Measurements from ENCODE around the gene MICAL3. TPM values are rescaled to one million over a fixed set of nuclear protein-coding genes. Genes with fewer than 3 reads are reported as not detected.
A peak's percentile ranks its signal among the peaks of the same experiment; 100 is the strongest.

MICAL3 gene
- total RNA-seq, 1 donor from 2014 or later = 131 TPM

GRCh38 chr22:17912945-17913721 lies 111.2 kb downstream of the MICAL3 start:
- intact Hi-C loops (cut with DNase I) = loop anchor here (10.0 kb wide), 1 partner anchor 112 kb away; the partner anchor contains the start of gene MICAL3
- ATAC-seq (no peak), DNase-seq (ENCODE audit: low spot score) (no peak)

- intact Hi-C loops (cut with DNase I) = loop anchor here (10.0 kb wide), 1 partner anchor 113 kb away; the partner anchor contains the start of gene MICAL3
- no peak for DNase-seq (ENCODE audit: low spot score)
- ATAC-seq = no peak
Observed at GRCh38 chr22:17911887-17912286, 112.5 kb downstream of the MICAL3 start.

- intact Hi-C loops (cut with DNase I) = loop anchor here (10.0 kb wide), 1 partner anchor 113 kb away; the partner anchor contains the start of gene MICAL3
- ATAC-seq (no peak), DNase-seq (ENCODE audit: low spot score) (peak; percentile 19)
Observed at GRCh38 chr22:17911312-17911705, 113.1 kb downstream of the MICAL3 start.

- DNase-seq (ENCODE audit: low spot score) (peak; percentile 64), ATAC-seq (peak; percentile 88)
- intact Hi-C loops (cut with DNase I) = loop anchor here (10.0 kb wide), 1 partner anchor 114 kb away; the partner anchor contains the start of gene MICAL3
Observed at GRCh38 chr22:17910561-17911311, 113.6 kb downstream of the MICAL3 start.

- intact Hi-C loops (cut with DNase I) = no loop called here
- ATAC-seq = no peak
- DNase-seq (ENCODE audit: low spot score) = no peak
Observed at GRCh38 chr22:17907748-17908051, 116.7 kb downstream of the MICAL3 start.

- DNase-seq (ENCODE audit: low spot score) (no peak), ATAC-seq (peak; percentile 46)
- intact Hi-C loops (cut with DNase I) = no loop called here
Observed at GRCh38 chr22:17906978-17907747, 117.2 kb downstream of the MICAL3 start.

- intact Hi-C loops (cut with DNase I) = no loop called here
- no peak for ATAC-seq
- no peak for DNase-seq (ENCODE audit: low spot score)
Observed at GRCh38 chr22:17905445-17905844, 118.9 kb downstream of the MICAL3 start.

- ATAC-seq (no peak), DNase-seq (ENCODE audit: low spot score) (no peak)
- intact Hi-C loops (cut with DNase I) = no loop called here
Observed at GRCh38 chr22:17903564-17904295, 120.6 kb downstream of the MICAL3 start.

GRCh38 chr22:17902960-17903359 lies 121.4 kb downstream of the MICAL3 start:
- intact Hi-C loops (cut with DNase I) = no loop called here
- ATAC-seq (no peak), DNase-seq (ENCODE audit: low spot score) (no peak)

- intact Hi-C loops (cut with DNase I) = no loop called here
- DNase-seq (ENCODE audit: low spot score) (no peak), ATAC-seq (no peak)
Observed at GRCh38 chr22:17898375-17898774, 126.0 kb downstream of the MICAL3 start.

- ATAC-seq (no peak), DNase-seq (ENCODE audit: low spot score) (no peak)
- intact Hi-C loops (cut with DNase I) = no loop called here
Observed at GRCh38 chr22:17897858-17898257, 126.5 kb downstream of the MICAL3 start.

- ATAC-seq = no peak
- no peak for DNase-seq (ENCODE audit: low spot score)
- intact Hi-C loops (cut with DNase I) = no loop called here
Observed at GRCh38 chr22:17897426-17897825, 126.9 kb downstream of the MICAL3 start.

- intact Hi-C loops (cut with DNase I) = no loop called here
- DNase-seq (ENCODE audit: low spot score) (no peak), ATAC-seq (peak; percentile 50)
Observed at GRCh38 chr22:17896586-17896985, 127.8 kb downstream of the MICAL3 start.

GRCh38 chr22:17893900-17894535 lies 130.3 kb downstream of the MICAL3 start:
- intact Hi-C loops (cut with DNase I) = loop anchor here (5.0 kb wide), 1 partner anchor 62 kb away; no protein-coding TSS in a partner anchor
- DNase-seq (ENCODE audit: low spot score) (no peak), ATAC-seq (no peak)

- intact Hi-C loops (cut with DNase I) = loop anchor here (5.0 kb wide), 1 partner anchor 60 kb away; no protein-coding TSS in a partner anchor
- ATAC-seq (no peak), DNase-seq (ENCODE audit: low spot score) (no peak)
Observed at GRCh38 chr22:17892376-17892775, 132.0 kb downstream of the MICAL3 start.

- intact Hi-C loops (cut with DNase I) = loop anchor here (5.0 kb wide), 1 partner anchor 59 kb away; no protein-coding TSS in a partner anchor
- ATAC-seq (peak; percentile 75), DNase-seq (ENCODE audit: low spot score) (no peak)
Observed at GRCh38 chr22:17891481-17892167, 132.7 kb downstream of the MICAL3 start.

GRCh38 chr22:17890892-17891291 lies 133.5 kb downstream of the MICAL3 start:
- ATAC-seq = no peak

More at GRCh38 chr22:17890892-17891291, 133.5 kb downstream of the MICAL3 start:
- intact Hi-C loops (cut with DNase I) = loop anchor here (5.0 kb wide), 1 partner anchor 59 kb away; no protein-coding TSS in a partner anchor
- DNase-seq (ENCODE audit: low spot score) = no peak
